Keratinocyte (primary cell): ENCODE measurements around the gene NDUFS7.

ENCODE experiments used
- EZH2 ChIP-seq: IDR thresholded peaks from one replicate; pipeline ENCODE4 v1.6.1; 2012; ENCODE audit warnings: inconsistent platforms, mild to moderate bottlenecking, low read length, moderate library complexity
- TF ChIP-seq, protein P1 (sequence below), 3 experiments: IDR thresholded peaks in 1 of 3; conservative IDR thresholded peaks in 1 of 3; optimal IDR thresholded peaks in 1 of 3; 2 replicates in 2 of 3; 3 replicates in 1 of 3; pipeline versions ENCODE3 to v1.5.1; 2011; ENCODE audit warnings: low read length in 3 of 3, mild to moderate bottlenecking in 3 of 3, moderate library complexity in 2 of 3, control low read depth in 1 of 3, inconsistent platforms in 1 of 3; ENCODE audit not compliant: insufficient read depth in 2 of 3; ENCODE audit errors: extremely low read depth in 1 of 3

GRCh38 chr19:1401889-1402217 lies 18.1 kb downstream of the NDUFS7 start:
- TF ChIP-seq, protein P1, sequence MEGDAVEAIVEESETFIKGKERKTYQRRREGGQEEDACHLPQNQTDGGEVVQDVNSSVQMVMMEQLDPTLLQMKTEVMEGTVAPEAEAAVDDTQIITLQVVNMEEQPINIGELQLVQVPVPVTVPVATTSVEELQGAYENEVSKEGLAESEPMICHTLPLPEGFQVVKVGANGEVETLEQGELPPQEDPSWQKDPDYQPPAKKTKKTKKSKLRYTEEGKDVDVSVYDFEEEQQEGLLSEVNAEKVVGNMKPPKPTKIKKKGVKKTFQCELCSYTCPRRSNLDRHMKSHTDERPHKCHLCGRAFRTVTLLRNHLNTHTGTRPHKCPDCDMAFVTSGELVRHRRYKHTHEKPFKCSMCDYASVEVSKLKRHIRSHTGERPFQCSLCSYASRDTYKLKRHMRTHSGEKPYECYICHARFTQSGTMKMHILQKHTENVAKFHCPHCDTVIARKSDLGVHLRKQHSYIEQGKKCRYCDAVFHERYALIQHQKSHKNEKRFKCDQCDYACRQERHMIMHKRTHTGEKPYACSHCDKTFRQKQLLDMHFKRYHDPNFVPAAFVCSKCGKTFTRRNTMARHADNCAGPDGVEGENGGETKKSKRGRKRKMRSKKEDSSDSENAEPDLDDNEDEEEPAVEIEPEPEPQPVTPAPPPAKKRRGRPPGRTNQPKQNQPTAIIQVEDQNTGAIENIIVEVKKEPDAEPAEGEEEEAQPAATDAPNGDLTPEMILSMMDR (optimal IDR thresholded peaks at IDR 0.05 in 1 of 3, IDR thresholded peaks at IDR 0.05 in 1 of 3, conservative IDR thresholded peaks at IDR 0.05 in 1 of 3; ENCODE audit: extremely low read depth in 1 of 3, insufficient read depth in 2 of 3, low read length in 3 of 3): no peak
- no peak for TF ChIP-seq EZH2
